Coronary artery (tissue), 2 donors: ENCODE data around the gene LRFN4.

Experiments used
- DNase-seq: peaks from one replicate; pipeline ENCODE4 v3.0.0-alpha.2; 2017; ENCODE audit warnings: low spot score
- H3K27ac ChIP-seq, 2 donors: fragments of 200-600 bp; sonication (generic); one replicate each; pipeline ENCODE4 v1.5.1; 2016 to 2019
- H3K4me3 ChIP-seq: fragments of 200-600 bp; sonication (generic); 2 replicates; pipeline ENCODE4 v1.5.1; 2016; ENCODE audit warnings: mild to moderate bottlenecking, moderate library complexity
- CTCF ChIP-seq: fragments of 200-600 bp; sonication (generic); IDR thresholded peaks from one replicate; pipeline ENCODE4 v1.5.1; 2019; ENCODE audit warnings: antibody characterized with exemption

LRFN4 gene

GRCh38 chr11:66885469-66885868 is 28.6 kb downstream of the LRFN4 start:
- DNase-seq, result no peak

GRCh38 chr11:66885950-66886440 is 29.1 kb downstream of the LRFN4 start:
- no peak for DNase-seq
- H3K4me3 ChIP-seq, result no peak overlapping the region
- TF ChIP-seq CTCF, result no peak
- no peak overlapping the region for H3K27ac ChIP-seq

More at GRCh38 chr11:66885469-66885868, 28.6 kb downstream of the LRFN4 start:
- no peak for TF ChIP-seq CTCF
- Histone ChIP-seq H3K4me3 (no peak overlapping the region), H3K27ac (no peak overlapping the region)

GRCh38 chr11:66886671-66887221 is 29.9 kb downstream of the LRFN4 start:
- no peak for DNase-seq
- Histone ChIP-seq H3K27ac (no peak overlapping the region), H3K4me3 (no peak overlapping the region)
- TF ChIP-seq CTCF, result no peak

GRCh38 chr11:66887526-66887925 is 30.7 kb downstream of the LRFN4 start:
- Histone ChIP-seq H3K4me3 (no peak overlapping the region), H3K27ac (no peak overlapping the region)
- no peak for TF ChIP-seq CTCF
- no peak for DNase-seq

- H3K27ac ChIP-seq, result no peak overlapping the region
- no peak overlapping the region for H3K4me3 ChIP-seq
- DNase-seq, result no peak
- no peak for TF ChIP-seq CTCF
Observed at GRCh38 chr11:66888282-66888681, 31.4 kb downstream of the LRFN4 start.

GRCh38 chr11:66889960-66890359 is 33.1 kb downstream of the LRFN4 start:
- Histone ChIP-seq H3K27ac (no peak overlapping the region), H3K4me3 (no peak overlapping the region)
- TF ChIP-seq CTCF, result no peak
- DNase-seq, result no peak

GRCh38 chr11:66891851-66892660 is 35.2 kb downstream of the LRFN4 start:
- no peak overlapping the region for H3K27ac ChIP-seq
- no peak for TF ChIP-seq CTCF
- DNase-seq, result no peak
- H3K4me3 ChIP-seq, result no peak overlapping the region
